HG03460 (cell line): Measurements from ENCODE around the gene TRIM56.
"Not testable (repeated sequence)": the region's sequence is repeated elsewhere in the genome, so short reads cannot be mapped to it uniquely, and the experiment has no call there.

Experiments
- ATAC-seq: cut with Tn5 transposase; IDR thresholded peaks from one replicate; pipeline ENCODE4 v1.9.1; 2021; ENCODE audit not compliant: unreplicated experiment

TRIM56 gene, protein sequence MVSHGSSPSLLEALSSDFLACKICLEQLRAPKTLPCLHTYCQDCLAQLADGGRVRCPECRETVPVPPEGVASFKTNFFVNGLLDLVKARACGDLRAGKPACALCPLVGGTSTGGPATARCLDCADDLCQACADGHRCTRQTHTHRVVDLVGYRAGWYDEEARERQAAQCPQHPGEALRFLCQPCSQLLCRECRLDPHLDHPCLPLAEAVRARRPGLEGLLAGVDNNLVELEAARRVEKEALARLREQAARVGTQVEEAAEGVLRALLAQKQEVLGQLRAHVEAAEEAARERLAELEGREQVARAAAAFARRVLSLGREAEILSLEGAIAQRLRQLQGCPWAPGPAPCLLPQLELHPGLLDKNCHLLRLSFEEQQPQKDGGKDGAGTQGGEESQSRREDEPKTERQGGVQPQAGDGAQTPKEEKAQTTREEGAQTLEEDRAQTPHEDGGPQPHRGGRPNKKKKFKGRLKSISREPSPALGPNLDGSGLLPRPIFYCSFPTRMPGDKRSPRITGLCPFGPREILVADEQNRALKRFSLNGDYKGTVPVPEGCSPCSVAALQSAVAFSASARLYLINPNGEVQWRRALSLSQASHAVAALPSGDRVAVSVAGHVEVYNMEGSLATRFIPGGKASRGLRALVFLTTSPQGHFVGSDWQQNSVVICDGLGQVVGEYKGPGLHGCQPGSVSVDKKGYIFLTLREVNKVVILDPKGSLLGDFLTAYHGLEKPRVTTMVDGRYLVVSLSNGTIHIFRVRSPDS

DNA sequence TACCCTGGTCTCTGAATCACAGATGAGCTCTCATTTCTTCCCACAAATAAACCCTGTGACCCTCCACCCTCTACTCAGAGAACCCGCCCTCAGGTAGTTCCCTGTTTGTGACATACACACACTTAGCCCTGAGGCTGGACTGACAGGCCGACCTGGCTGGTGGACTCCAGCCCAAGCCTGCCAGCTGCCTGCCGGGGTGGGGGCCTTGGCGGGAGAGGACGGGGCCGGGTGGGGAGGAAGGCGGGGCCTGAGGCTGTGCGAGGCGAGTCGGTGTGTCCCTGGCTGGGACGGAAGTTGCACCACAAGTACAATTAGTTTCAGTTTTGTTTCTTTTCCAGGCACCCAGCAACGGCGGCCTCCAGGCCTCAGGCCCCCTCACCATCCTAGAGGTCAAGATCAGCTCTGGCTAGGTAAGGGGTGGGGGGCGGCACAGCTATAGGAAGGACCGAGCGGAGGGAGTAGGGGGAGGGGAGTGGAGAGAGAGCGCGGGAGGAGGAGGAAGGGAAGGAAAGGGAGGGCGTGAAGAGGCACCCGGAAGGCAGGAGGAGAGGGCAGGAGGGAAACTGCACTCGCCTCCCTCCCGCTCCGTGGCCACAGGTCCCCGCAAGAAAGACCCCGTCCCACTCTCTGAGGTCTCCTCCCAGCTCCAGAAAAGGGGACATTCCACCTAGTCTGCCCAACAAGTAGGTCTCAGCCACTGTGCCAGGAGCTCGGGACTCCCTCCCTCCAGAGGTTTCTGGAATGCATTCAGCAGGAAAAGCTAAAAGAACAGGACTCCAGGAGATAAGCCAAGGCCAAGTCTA lies at the start of gene TRIM56:
TSS of gene TRIM56 (plus strand) at position 320 of the 803 bp plus-strand sequence. CDS start 1,832 bp downstream, outside the sequence.
- peak; percentile 89 for ATAC-seq

DNA sequence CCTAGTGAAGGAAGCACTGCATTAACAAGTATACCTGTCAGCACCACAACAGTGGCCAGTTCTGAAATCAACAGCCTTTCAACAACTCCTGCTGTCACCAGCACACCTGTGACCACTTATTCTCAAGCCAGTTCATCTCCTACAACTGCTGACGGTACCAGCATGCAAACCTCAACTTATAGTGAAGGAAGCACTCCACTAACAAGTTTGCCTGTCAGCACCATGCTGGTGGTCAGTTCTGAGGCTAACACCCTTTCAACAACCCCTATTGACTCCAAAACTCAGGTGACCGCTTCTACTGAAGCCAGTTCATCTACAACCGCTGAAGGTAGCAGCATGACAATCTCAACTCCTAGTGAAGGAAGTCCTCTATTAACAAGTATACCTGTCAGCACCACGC lies 49.3 kb upstream of the TRIM56 start:
- ATAC-seq: no peak

DNA sequence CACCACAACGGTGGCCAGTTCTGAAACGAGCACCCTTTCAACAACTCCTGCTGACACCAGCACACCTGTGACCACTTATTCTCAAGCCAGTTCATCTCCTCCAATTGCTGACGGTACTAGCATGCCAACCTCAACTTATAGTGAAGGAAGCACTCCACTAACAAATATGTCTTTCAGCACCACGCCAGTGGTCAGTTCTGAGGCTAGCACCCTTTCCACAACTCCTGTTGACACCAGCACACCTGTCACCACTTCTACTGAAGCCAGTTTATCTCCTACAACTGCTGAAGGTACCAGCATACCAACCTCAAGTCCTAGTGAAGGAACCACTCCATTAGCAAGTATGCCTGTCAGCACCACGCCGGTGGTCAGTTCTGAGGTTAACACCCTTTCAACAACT lies 44.0 kb upstream of the TRIM56 start:
- ATAC-seq: not testable (repeated sequence)

DNA sequence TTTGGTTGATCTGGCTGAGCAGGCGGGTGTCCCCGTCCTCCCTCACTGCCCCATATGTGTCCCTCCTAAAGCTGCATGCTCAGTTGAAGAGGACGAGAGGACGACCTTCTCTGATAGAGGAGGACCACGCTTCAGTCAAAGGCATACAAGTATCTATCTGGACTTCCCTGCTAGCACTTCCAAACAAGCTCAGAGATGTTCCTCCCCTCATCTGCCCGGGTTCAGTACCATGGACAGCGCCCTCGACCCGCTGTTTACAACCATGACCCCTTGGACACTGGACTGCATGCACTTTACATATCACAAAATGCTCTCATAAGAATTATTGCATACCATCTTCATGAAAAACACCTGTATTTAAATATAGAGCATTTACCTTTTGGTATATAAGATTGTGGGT lies 26.9 kb upstream of the TRIM56 start:
- ATAC-seq: no peak

DNA sequence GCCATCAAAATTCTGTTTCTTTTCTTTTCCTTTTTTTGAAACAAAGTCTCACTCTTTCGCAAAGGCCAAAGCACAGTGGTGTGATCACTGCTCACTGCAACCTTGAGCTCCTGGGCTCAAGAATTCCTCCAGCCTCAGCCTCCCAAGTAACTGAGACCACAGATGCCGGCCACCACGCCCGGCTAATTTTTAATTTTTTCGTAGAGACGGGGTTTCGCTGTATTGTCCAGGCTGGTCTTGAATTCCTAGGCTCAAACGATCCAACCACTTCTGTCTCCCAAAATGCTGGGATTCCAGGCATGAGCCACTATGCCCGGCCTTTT lies 25.7 kb upstream of the TRIM56 start:
- no peak for ATAC-seq

DNA sequence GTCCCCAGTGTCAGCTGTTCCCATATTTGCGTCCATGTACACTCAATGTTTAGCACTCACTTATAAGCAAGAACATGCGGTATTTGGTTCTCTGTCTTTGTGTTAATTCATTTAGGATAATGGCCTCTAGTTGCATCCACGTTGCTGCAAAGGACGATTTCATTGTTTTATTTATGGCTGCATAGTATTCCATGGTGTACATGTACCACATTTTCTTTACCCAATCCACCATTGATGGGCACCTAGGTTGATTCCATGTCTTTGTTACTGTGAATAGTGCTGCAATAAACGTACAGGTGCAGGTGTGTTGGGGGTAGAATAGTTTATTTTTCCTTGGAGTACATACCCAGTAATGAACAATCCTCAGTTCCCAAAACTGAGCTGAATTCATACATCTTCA lies 24.3 kb upstream of the TRIM56 start:
- ATAC-seq: no peak

DNA sequence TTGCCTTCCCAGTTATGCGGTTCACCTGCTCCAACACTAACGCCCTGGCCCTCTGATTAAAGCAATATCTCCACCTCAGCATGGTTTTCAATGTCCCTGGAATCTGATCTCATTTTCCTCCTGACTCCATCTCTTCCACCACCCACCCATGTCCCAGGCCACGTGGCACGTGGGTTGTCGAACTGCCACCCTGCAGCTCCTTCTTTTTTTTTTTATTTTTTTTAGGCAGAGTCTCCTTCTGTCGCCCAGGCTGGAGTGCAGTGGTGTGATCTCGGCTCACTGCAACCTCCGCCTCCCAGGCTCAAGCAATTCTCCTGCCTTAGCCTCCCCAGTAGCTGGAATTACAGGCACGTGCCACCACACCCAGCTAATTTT lies 21.1 kb upstream of the TRIM56 start:
- not testable (repeated sequence) for ATAC-seq

DNA sequence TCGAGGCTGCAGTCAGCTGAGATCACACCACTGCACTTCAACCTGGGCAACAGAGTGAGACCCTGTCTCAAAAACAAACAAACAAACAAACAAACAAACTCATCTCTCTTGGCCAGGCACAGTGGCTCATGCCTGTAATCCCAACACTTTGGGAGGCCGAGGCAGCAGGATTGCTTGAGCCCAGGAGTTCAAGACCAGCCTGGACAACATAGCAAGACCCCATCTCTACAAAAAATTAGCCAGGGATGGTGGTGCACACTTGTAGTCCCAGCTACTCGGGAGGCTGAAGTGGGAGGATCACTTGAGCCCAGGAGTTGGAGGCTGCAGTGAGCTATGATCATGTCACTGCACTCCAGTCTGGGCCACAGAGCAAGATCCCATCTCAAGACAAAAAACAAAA lies 20.1 kb upstream of the TRIM56 start:
- ATAC-seq: not testable (repeated sequence)

DNA sequence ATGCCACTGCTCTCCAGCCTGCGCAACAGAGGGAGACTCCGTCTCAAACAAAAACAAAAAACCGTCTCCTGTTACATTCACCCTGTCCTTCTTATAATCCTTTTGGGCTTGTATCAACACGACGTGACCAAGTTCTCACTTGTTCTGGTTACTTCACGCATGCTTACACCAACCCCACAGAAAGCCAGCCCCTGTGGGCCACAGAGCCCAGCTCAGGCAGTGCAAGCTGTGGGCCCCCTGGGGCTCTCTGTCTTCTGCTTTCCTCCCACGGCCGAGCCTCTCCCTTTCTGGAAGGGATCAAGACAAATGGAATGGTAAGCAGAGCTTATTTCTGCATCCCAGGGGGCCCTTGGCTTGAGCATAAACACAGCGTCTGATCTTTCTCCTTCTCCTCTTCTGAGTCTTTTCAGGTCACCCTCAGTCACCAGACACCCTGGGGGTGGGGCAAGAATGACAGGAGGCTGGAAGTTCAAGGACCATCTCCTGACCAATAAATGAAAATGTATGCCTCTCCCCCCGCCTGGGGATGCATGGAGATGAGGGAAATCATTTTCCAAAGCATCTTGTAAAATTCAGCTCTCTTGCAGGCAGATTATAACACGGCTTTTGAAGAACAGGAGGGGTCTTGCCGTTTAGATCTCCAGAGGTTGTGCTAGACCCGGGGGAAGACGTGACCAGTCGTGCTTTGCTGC lies 19.0 kb upstream of the TRIM56 start:
- ATAC-seq: no peak

DNA sequence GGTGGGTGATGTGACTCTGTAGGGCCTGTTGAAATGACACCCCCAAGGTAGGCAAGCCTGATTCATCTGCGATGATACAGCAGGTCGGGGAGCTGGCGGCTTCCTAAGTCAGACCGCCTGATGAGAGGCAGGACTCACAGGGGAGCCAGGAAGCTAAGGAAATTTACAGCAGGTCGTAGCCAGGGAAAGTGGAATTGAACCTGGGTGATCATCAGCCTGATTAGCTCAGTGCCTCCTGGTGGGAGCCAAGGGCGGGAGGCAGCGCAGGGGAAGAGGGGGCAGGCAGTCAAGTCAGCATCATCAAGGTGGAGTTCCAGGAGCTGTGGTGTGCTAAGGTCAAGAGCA lies 18.5 kb upstream of the TRIM56 start:
- ATAC-seq: no peak

DNA sequence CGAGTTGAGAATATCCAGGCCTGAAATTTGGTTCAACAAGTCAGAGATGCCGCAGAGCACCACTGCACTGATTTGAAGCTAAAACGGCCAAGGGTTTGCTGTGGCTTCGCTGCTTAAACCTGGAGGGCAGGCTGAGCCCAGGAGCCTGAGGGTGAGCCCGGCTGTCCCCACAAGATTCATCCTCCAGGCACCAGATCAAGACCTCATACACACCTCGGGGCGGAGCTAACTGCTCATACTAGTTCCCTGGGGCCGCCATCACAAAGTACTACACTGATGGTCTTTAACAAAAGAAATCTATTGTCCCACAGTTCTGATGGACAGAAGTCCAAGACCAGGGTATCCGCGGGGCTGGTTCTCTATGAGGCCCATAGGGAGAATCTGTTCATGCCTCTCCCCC lies 16.9 kb upstream of the TRIM56 start:
- ATAC-seq: no peak

DNA sequence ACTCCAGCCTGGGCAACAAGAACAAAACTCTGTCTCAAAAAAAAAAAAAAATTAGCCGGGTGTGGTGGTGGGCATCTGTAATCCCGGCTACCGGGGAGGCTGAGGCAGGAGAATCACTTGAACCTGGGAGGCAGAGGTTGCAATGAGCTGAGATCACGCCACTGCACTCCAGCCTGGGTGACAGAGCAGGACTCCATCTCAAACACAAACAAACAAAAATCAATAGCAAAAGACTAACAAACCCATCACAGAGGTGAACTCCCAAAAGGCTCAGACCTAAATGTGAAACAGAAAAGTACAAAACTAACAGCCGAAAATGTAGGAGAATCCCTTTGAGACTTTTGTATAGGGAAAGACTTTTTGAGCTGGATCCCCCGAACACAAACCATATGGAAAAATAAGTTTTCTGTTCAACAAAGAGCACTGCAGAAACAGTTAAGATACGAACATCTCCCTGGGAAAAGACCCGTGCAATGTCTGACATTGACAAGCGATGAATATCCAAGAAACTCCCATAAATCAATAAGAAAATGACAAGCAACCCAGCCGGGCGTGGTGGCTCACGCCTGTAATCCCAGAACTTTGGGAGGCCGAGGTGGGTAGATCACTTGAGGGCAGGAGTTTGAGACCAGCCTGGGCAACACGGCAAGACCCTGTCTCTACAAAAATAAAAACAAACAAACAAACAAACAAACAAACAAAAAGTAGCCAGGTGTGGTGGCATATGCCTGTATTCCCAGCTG lies 13.7 kb upstream of the TRIM56 start:
- not testable (repeated sequence) for ATAC-seq

DNA sequence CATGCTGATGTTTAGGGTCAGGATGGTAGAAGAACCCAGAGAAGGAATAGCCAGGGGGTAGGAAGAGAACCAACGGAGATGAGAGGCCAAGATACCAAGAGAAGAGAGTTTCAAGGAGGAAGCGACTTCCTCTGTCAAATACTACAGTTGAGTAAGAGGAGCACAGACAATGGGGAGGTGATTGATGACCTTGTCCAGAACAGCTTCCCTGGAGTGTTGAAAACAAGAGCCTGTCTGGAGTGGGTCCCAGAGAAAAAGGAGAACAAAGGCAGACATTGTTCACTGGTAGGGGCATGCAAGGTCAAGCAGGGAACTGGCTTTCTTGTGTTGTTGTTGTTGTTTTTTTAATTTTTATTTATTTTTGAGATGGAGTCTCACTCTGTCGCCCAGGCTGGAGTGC lies 9.6 kb upstream of the TRIM56 start:
- no peak for ATAC-seq

DNA sequence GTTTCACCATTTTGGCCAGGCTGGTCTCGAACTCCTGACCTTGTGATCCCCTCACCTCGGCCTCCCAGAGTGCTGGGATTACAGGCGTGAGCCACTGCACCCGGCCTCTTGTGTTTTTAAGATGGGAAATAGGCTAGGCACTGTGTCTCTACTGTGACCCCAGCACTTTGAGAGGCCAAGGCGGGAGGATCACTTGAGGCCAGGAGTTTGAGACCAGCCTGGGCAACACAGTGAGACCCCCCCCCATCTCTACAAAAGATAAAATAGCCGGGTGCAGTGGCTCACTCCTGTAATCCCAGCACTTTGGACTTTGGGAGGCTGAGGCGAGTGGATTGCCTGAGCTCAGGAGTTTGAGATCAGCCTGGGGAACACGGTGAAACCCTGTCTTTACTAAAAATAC lies 9.1 kb upstream of the TRIM56 start:
- ATAC-seq: not testable (repeated sequence)

DNA sequence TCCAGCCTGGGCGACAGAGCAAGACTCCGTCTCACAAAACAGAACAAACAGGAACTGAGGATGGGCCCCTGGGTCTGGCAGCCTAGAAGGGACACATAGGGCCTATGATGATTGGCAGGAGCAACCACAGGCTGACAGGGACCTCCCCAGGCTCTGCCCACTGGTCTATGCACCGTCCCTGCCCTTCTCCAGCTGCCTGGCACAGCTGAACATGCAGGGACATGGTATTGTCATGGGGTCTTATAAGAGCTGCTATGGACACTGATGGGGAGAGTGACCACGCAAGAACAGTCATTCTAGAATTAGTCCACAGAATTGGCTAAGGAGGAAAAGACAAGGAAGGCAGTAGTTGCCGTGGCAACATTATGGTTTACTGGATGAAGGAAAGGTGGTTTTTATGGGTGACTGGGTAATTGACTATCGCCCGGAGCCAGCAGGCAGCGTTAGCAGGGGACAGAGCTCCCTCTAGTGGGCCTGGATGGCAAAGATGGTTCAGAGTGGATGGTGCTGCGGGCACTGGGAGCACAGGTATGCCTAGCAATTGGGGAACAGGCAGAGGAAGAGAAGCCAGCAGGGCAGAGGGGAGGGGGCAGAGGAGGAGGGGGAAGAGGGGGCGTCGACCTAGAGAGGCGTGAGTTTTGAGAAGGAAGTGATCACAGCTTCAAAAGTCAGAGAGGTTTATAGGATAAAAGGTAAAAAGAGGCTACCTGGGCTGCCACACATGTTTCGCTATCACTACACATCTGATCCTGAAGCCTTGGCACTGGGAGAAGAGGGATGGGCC lies 7.8 kb upstream of the TRIM56 start:
- ATAC-seq: no peak

DNA sequence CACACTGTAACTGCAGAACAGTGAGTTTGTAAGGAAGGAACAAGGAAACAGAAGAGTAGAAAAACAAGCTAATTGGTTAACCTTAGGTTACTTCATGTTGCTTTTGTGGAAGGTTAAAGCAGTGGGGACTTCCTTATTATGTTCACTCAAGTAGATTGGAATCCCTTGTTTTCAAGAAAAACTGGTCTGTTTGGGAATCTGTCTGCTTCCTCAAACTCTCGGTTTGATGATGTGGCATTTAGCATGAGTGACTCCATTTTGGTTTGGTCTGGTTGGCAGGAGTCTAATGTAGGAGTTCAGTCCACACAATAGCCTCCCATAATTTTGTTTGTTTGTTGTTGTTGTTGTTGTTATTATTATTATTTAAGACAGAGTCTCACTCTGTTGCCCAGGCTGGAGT lies 3.8 kb upstream of the TRIM56 start:
- no peak for ATAC-seq

DNA sequence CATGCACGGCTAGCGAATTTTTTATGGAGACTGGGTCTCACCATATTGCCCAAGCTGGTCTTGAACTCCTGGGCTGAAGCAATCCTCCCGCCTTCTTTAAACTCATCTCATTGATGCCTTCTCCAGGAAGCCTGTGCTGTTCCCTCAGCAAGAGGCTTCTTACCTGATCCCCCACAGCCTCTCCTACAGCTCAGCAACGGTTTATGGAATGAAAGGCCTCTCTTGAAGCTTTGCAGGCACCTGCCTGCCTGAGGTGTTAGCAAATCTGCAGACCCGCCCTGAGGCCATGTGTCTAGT lies 468 bp upstream of the TRIM56 start:
- no peak for ATAC-seq

DNA sequence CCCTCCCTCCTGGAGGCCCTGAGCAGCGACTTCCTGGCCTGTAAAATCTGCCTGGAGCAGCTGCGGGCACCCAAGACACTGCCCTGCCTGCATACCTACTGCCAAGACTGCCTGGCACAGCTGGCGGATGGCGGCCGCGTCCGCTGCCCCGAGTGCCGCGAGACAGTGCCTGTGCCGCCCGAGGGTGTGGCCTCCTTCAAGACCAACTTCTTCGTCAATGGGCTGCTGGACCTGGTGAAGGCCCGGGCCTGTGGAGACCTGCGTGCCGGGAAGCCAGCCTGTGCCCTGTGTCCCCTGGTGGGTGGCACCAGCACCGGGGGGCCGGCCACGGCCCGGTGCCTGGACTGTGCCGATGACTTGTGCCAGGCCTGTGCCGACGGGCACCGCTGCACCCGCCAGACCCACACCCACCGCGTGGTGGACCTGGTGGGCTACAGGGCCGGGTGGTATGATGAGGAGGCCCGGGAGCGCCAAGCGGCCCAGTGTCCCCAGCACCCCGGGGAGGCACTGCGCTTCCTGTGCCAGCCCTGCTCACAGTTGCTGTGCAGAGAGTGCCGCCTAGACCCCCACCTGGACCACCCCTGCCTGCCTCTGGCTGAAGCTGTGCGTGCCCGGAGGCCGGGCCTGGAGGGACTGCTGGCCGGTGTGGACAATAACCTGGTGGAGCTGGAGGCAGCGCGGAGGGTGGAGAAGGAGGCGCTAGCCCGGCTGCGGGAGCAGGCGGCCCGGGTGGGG lies 2.2 kb downstream of the TRIM56 start:
- no peak for ATAC-seq

DNA sequence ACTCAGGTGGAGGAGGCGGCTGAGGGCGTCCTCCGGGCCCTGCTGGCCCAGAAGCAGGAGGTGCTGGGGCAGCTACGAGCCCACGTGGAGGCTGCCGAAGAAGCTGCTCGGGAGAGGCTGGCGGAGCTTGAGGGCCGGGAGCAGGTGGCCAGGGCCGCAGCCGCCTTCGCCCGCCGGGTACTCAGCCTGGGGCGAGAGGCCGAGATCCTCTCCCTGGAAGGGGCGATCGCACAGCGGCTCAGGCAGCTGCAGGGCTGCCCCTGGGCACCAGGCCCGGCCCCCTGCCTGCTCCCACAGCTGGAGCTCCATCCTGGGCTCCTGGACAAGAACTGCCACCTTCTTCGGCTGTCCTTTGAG lies 2.8 kb downstream of the TRIM56 start:
- no peak for ATAC-seq
